IMR-90 (cell line): ENCODE results near the gene DOCK4. TPM values are rescaled to one million over a fixed set of nuclear protein-coding genes. Genes with fewer than 3 reads are reported as not detected.

Experiments used
- ATAC-seq: fragments of 200-7000 bp; cut with Tn5 transposase; 2 replicates; pipeline ENCODE4 v1.9.1; 2020; ENCODE audit warnings: low read depth, mild to moderate bottlenecking, moderate library complexity
- BruUV-seq: library from RNA; stranded (reverse); fragments of 400-500 nt; replicated peaks from 2 replicates; lab custom pipeline; 2021; lab: Mats Ljungman, UMichigan
- CTCF ChIA-PET: fragments of 300-600 bp; formaldehyde crosslinking; extraction: SDS; loops from one replicate; lab custom pipeline; 2021; ENCODE audit warnings: antibody characterized with exemption; lab: Yijun Ruan, JAX
- POLR2A ChIA-PET: fragments of 300-600 bp; sonication (Branson Sonifier 250); formaldehyde crosslinking; loops from one replicate; lab custom pipeline; 2022; ENCODE audit warnings: antibody characterized with exemption; ENCODE audit not compliant: unreplicated experiment; lab: Charles Lee
- DNase-seq: peaks from one replicate; pipeline ENCODE4 v3.0.0; 2013
- H2AFZ ChIP-seq: replicated peaks from 2 replicates; pipeline ENCODE3; 2013; ENCODE audit warnings: low read length, mild to moderate bottlenecking; ENCODE audit not compliant: poor library complexity
- H2AK5ac ChIP-seq: 2 replicates; pipeline ENCODE4 v1.6.1; 2013; ENCODE audit warnings: low read depth, low read length, inconsistent platforms
- H2AK9ac ChIP-seq: replicated peaks from 2 replicates; pipeline ENCODE3; 2013; ENCODE audit warnings: mild to moderate bottlenecking, low read depth, low read length, moderate library complexity; ENCODE audit not compliant: poor library complexity
- H2BK120ac ChIP-seq: 2 replicates; pipeline ENCODE4 v1.6.1; 2013; ENCODE audit warnings: low read depth, low read length, inconsistent platforms
- H2BK15ac ChIP-seq: 3 replicates; pipeline ENCODE4 v1.6.1; 2013; ENCODE audit warnings: low read depth, low read length, inconsistent platforms
- H2BK20ac ChIP-seq: 2 replicates; pipeline ENCODE4 v1.6.1; 2013; ENCODE audit warnings: low read depth, mild to moderate bottlenecking, inconsistent platforms, low read length, moderate library complexity
- H2BK5ac ChIP-seq: 2 replicates; pipeline ENCODE4 v1.6.1; 2013; ENCODE audit warnings: mild to moderate bottlenecking, low read depth, low read length, inconsistent platforms; ENCODE audit not compliant: poor library complexity, severe bottlenecking
- H3K14ac ChIP-seq: replicated peaks from 2 replicates; pipeline ENCODE4 v1.6.1; 2013; ENCODE audit warnings: low read depth, low read length, inconsistent platforms
- H3K18ac ChIP-seq: 2 replicates; pipeline ENCODE4 v1.6.1; 2013; ENCODE audit warnings: low read depth, low read length, control low read depth
- H3K23ac ChIP-seq: 2 replicates; pipeline ENCODE4 v1.6.1; 2013; ENCODE audit warnings: low read depth, low read length, inconsistent platforms
- H3K27ac ChIP-seq: 2 replicates; pipeline ENCODE4 v1.5.1; 2013; ENCODE audit warnings: mild to moderate bottlenecking, control low read depth, low read length; ENCODE audit not compliant: insufficient read depth
- H3K27me3 ChIP-seq: 2 replicates; pipeline ENCODE4 v1.6.1; 2013; ENCODE audit warnings: low read length; ENCODE audit not compliant: control insufficient read depth, insufficient read depth
- H3K36me3 ChIP-seq: 2 replicates; pipeline ENCODE4 v1.6.1; 2013; ENCODE audit warnings: low read length, mixed read lengths; ENCODE audit not compliant: control insufficient read depth, insufficient read depth
- H3K4ac ChIP-seq: 2 replicates; pipeline ENCODE4 v1.6.1; 2013; ENCODE audit warnings: low read depth, low read length, inconsistent platforms
- H3K4me1 ChIP-seq: 2 replicates; pipeline ENCODE4 v1.6.1; 2013; ENCODE audit warnings: low read length, mixed read lengths; ENCODE audit not compliant: control insufficient read depth, insufficient read depth
- H3K4me2 ChIP-seq: 2 replicates; pipeline ENCODE4 v1.6.1; 2013; ENCODE audit warnings: low read depth, mild to moderate bottlenecking, control low read depth, low read length, moderate library complexity
- H3K4me3 ChIP-seq: 2 replicates; pipeline ENCODE4 v1.5.1; 2013; ENCODE audit warnings: low read depth, mild to moderate bottlenecking, control low read depth, low read length, moderate library complexity; ENCODE audit not compliant: insufficient read depth
- H3K56ac ChIP-seq: 2 replicates; pipeline ENCODE4 v1.6.1; 2013; ENCODE audit warnings: low read length, inconsistent platforms; ENCODE audit not compliant: insufficient read depth; ENCODE audit errors: extremely low read depth
- H3K79me1 ChIP-seq, 2 experiments: 2 replicates each; pipeline ENCODE4 v1.6.1; 2013; ENCODE audit warnings: low read length in 2 of 2, inconsistent platforms in 1 of 2, low read depth in 1 of 2
- H3K9ac ChIP-seq: 2 replicates; pipeline ENCODE4 v1.6.1; 2013; ENCODE audit warnings: low read depth, low read length, control low read depth
- H3K9me1 ChIP-seq: 2 replicates; pipeline ENCODE4 v1.6.1; 2013; ENCODE audit warnings: low read length, inconsistent platforms; ENCODE audit not compliant: insufficient read depth
- H3K9me3 ChIP-seq: 2 replicates; pipeline ENCODE4 v1.6.1; 2013; ENCODE audit warnings: low read length; ENCODE audit not compliant: control insufficient read depth, insufficient read depth
- H4K20me1 ChIP-seq: 2 replicates; pipeline ENCODE4 v1.6.1; 2013; ENCODE audit warnings: low read length, inconsistent platforms; ENCODE audit not compliant: insufficient read depth
- H4K5ac ChIP-seq: 2 replicates; pipeline ENCODE4 v1.6.1; 2013; ENCODE audit warnings: mild to moderate bottlenecking, low read depth, low read length, control low read depth
- H4K8ac ChIP-seq, 2 experiments: 2 replicates each; pipeline ENCODE4 v1.6.1; 2013; ENCODE audit warnings: low read depth in 2 of 2, low read length in 2 of 2, control low read depth in 1 of 2, inconsistent platforms in 1 of 2
- H4K91ac ChIP-seq: 2 replicates; pipeline ENCODE4 v1.6.1; 2013; ENCODE audit warnings: low read depth, low read length, inconsistent platforms; ENCODE audit not compliant: insufficient read depth
- BHLHE40 ChIP-seq: fragments of 150-350 bp; IDR thresholded peaks from 2 replicates; pipeline ENCODE4 v1.6.1; 2016; ENCODE audit warnings: mild to moderate bottlenecking, low read depth, low read length
- FOS ChIP-seq: fragments of 150-350 bp; IDR thresholded peaks from 2 replicates; pipeline ENCODE4 v1.6.1; 2016; ENCODE audit warnings: low read depth, low read length
- MAZ ChIP-seq: IDR thresholded peaks from 2 replicates; pipeline ENCODE4 v1.6.1; 2012; ENCODE audit warnings: low read depth, mild to moderate bottlenecking, low read length, improper control_type of control experiment, moderate library complexity, borderline replicate concordance
- SMC3 ChIP-seq: fragments of 150-350 bp; IDR thresholded peaks from 2 replicates; pipeline ENCODE4 v1.6.1; 2016; ENCODE audit warnings: low read depth, mild to moderate bottlenecking, antibody characterized with exemption, low read length, moderate library complexity
- WGBS, 2 experiments: methylation state at CpG; one replicate each; pipeline versions ENCODE4 v1.1.5 to v1.1.7; 2013; ENCODE audit warnings: missing lambda C conversion rate in 2 of 2; ENCODE audit not compliant: insufficient read length in 1 of 2; ENCODE audit errors: extremely low coverage in 2 of 2; 5-methylcytosine and 5-hydroxymethylcytosine counted together
- dilution Hi-C: fragments of 300-500 bp; cut with HindIII; formaldehyde crosslinking; loops from one replicate; pipeline ENCODE4 v1.14.3; 2018; ENCODE audit warnings: low sequenced_read_pairs; ENCODE audit not compliant: unreplicated experiment
- in situ Hi-C: fragments of 300-500 bp; cut with MboI; formaldehyde crosslinking; loops from 3 replicates; pipeline ENCODE4 v1.14.3; 2019; ENCODE audit warnings: low sequenced_read_pairs, inconsistent platforms, mixed read lengths
- intact Hi-C: fragments of 100-400 bp; cut with micrococcal nuclease; formaldehyde crosslinking; loops from 2 replicates; pipeline ENCODE4 v1.10.0; 2022
- polyA plus RNA-seq, 3 experiments: library from polyadenylated mRNA; depleted of rRNA; stranded (reverse); fragments of >200 nt; gene quantifications; 2 replicates each; pipeline ENCODE4 v1.2.3, GENCODE V29; 2012; ENCODE audit warnings: low replicate concordance in 1 of 3
- total RNA-seq: library from RNA; depleted of rRNA; stranded (reverse); fragments of >200 nt; gene quantifications from 2 replicates; pipeline ENCODE4 v1.2.3, GENCODE V29; 2012

The DOCK4 gene
- total and polyA plus RNA-seq, 2 of the 4 experiments (the other 2 are of a cell fraction), result 4.4 to 12.2 TPM

DNA sequence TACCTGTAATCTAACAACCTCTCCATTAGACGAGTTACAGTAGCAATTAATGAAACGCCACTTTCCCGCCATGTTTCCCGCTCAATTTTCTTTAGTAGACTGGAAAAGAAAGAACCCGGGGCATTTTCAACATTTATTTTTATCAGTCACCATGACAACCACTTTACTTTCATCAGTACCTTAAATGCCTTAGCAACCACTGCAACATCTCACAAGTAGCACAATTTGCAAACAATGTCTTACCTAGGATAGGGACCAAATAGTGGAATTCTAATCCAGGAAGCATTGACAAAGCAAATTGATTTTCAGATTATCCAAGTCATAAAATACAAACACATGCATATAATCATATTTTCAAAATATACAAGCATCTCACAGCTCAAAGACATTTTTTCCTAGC, 422.3 kb downstream of the DOCK4 start:
- H4K5ac ChIP-seq, result no peak overlapping the region
- ATAC-seq (no peak), DNase-seq (no peak)
- 93% methylated on average over 4 of the region's 5 CpGs; no CpG with 5 or more reads in 1 of the 2 experiments for WGBS, 2 experiments
- no TSS peak for BruUV-seq
- H4K8ac ChIP-seq, result no peak overlapping the region
- no peak overlapping the region for H3K9ac ChIP-seq
- TF ChIP-seq BHLHE40 (no peak), SMC3 (no peak), FOS (no peak), MAZ (no peak)
- ChIA-PET POLR2A (no interaction called here), CTCF (no interaction called here)
- H2AFZ ChIP-seq, result no peak overlapping the region
- no peaks in the 10 kb centered on the region for H3K9me3 ChIP-seq
- intact Hi-C loops, result no loop called here
- H3K14ac ChIP-seq, result no peak overlapping the region
- H3K27me3 ChIP-seq, result no peaks in the 10 kb centered on the region
- no peak overlapping the region for H4K91ac ChIP-seq
- H3K79me1 ChIP-seq, result no peaks in the 10 kb centered on the region
- H3K4me3 ChIP-seq, result no peak overlapping the region
- H2BK120ac ChIP-seq, result no peak overlapping the region
- H3K36me3 ChIP-seq, result no peaks in the 10 kb centered on the region
- dilution Hi-C loops, result no loop called here
- no peak overlapping the region for H3K4me2 ChIP-seq
- no peak overlapping the region for H3K23ac ChIP-seq
- H3K56ac ChIP-seq, result no peak overlapping the region
- H2BK5ac ChIP-seq, result no peak overlapping the region
- no peaks in the 10 kb centered on the region for H4K20me1 ChIP-seq
- no peak overlapping the region for H3K27ac ChIP-seq
- no peak overlapping the region for H2BK20ac ChIP-seq
- H3K4me1 ChIP-seq, result peaks cover 3% of the 10 kb centered on the region
- H2BK15ac ChIP-seq, result no peak overlapping the region
- H2AK9ac ChIP-seq, result no peak overlapping the region
- no peak overlapping the region for H2AK5ac ChIP-seq
- H3K4ac ChIP-seq, result no peak overlapping the region
- H3K9me1 ChIP-seq, result no peaks in the 10 kb centered on the region
- in situ Hi-C loops, result no loop called here
- H3K18ac ChIP-seq, result no peak overlapping the region
